Measurements from ENCODE around the gene LAT.

The LAT gene

DNA sequence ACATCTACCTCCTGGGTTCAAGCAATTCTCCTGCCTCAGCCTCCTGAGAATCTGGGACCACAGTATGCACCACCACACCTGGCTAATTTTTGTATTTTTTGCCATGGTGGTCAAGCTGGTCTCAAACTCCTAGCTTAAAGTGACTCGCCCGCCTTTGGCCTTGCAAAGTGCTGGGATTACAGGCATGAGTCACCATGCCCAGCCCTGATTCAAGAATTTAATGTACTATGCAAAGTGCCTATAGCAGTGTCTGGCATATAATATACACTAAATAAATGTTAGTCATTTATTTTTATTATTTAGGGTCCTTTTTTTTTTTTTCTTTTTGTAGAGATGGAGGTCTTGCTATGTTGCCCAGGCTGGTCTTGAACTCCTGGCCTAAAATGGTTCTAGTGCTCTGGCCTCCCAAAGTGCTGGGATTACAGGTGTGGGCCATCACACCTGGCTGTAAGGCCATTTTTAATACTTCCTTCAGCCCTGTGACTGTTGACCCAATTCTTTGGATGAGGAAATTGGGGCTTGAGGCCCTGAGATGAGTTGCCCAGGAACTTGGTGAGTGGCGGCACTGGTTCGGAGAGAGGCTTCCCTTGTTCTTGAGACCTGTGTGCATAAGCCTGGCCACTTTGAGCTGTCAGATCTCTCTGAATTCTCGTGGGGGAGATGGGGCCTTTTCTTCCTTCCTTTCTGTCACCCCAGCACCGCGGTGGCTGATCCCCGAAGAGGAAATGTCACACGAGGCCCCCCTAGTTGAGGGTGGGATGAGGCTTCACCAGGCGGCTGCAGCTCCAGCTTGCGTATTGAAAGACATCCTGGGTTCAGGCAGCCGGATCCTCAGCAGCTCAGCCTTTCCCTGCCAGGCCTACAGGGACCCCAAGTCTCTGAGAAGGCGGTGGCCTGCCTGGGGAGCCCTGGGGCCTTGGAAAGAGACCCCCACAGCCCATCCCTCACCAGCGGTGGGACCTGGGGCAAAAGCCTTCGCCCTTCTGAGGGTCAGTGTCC is 38.7 kb downstream of the LAT start:
- no peaks in the 10 kb centered on the region for H3K36me3 ChIP-seq (ENCODE audit: low read depth)
- H3K27ac ChIP-seq (ENCODE audit: poor library complexity, severe bottlenecking) = no peak overlapping the region
- 0 out of 3 replicates have a peak, but pooled peaks have one; percentile 58 for ATAC-seq (ENCODE audit: low read depth)
- no peaks in the 10 kb centered on the region for H3K27me3 ChIP-seq (ENCODE audit: insufficient read depth, poor library complexity, severe bottlenecking)
- no peaks in the 10 kb centered on the region for H3K9me3 ChIP-seq (ENCODE audit: severe bottlenecking)
- no peak overlapping the region for H3K4me3 ChIP-seq (ENCODE audit: severe bottlenecking)
- no peak for DNase-seq (ENCODE audit: low spot score)
- no peak for TF ChIP-seq CTCF (IDR thresholded peaks at IDR 0.05; ENCODE audit: poor library complexity, severe bottlenecking)
- H3K4me1 ChIP-seq (ENCODE audit: insufficient read depth, poor library complexity, severe bottlenecking) = no peaks in the 10 kb centered on the region

DNA sequence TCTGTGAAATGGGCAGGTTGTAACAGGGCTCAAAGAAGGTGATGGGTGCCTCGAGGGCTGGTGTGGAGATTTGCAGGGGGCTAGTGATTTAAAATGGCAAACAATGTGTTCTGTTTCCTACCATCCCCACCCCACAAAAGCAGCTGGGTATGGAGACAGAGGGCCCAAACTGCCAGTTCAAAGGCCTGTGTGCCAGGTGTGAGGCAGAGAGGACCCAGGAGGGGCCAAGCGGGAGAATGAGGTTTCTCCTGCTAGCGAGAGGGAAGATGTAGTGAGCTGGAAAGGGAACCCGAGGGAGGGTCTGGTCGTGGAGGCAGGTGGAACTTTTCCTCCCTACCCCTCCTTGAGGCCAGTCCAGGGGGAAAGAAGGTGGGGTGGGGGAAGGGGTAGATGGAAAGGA is 39.4 kb downstream of the LAT start:
- no peaks in the 10 kb centered on the region for H3K9me3 ChIP-seq (ENCODE audit: severe bottlenecking)
- no peak for TF ChIP-seq CTCF (IDR thresholded peaks at IDR 0.05; ENCODE audit: poor library complexity, severe bottlenecking)
- no peaks in the 10 kb centered on the region for H3K27me3 ChIP-seq (ENCODE audit: insufficient read depth, poor library complexity, severe bottlenecking)
- ATAC-seq (ENCODE audit: low read depth) = no peak
- H3K4me1 ChIP-seq (ENCODE audit: insufficient read depth, poor library complexity, severe bottlenecking) = peaks cover 4% of the 10 kb centered on the region
- H3K36me3 ChIP-seq (ENCODE audit: low read depth) = no peaks in the 10 kb centered on the region
- no peak overlapping the region for H3K4me3 ChIP-seq (ENCODE audit: severe bottlenecking)
- DNase-seq (ENCODE audit: low spot score) = no peak
- no peak overlapping the region for H3K27ac ChIP-seq (ENCODE audit: poor library complexity, severe bottlenecking)

DNA sequence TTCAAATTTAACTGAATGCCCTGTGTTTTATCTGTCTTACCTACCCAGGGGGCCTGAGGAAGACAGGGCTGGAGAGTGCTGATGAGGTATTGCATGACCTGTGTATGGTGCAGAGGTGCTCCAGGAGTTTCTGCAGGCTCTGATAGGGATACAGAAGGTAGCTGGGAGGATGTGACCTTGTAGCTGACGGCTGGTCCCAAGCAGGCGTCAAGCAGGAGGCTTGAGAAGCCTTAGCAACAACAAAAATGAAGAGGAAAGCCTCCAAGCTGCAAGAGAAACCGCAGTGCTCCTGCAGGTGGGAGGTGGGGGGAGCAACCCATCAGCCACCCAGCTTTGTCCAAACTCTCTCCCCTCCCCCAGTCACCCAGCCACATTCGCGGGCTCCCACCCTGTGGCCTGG is 40.4 kb downstream of the LAT start:
- Histone ChIP-seq H3K36me3 (ENCODE audit: low read depth) (no peaks in the 10 kb centered on the region), H3K27me3 (ENCODE audit: insufficient read depth, poor library complexity, severe bottlenecking) (no peaks in the 10 kb centered on the region), H3K9me3 (ENCODE audit: severe bottlenecking) (no peaks in the 10 kb centered on the region), H3K4me1 (ENCODE audit: insufficient read depth, poor library complexity, severe bottlenecking) (peaks cover 4% of the 10 kb centered on the region), H3K4me3 (ENCODE audit: severe bottlenecking) (no peak overlapping the region), H3K27ac (ENCODE audit: poor library complexity, severe bottlenecking) (no peak overlapping the region)
- ATAC-seq (ENCODE audit: low read depth) (no peak), DNase-seq (ENCODE audit: low spot score) (no peak)
- TF ChIP-seq CTCF (IDR thresholded peaks at IDR 0.05; ENCODE audit: poor library complexity, severe bottlenecking) = no peak

- peaks cover 4% of the 10 kb centered on the region for H3K4me1 ChIP-seq (ENCODE audit: insufficient read depth, poor library complexity, severe bottlenecking)
- H3K9me3 ChIP-seq (ENCODE audit: severe bottlenecking) = no peaks in the 10 kb centered on the region
Measured at GRCh38 chr16:29025735-29026134, 40.9 kb downstream of the LAT start.

More at GRCh38 chr16:29025735-29026134, 40.9 kb downstream of the LAT start:
- H3K36me3 ChIP-seq (ENCODE audit: low read depth) = no peaks in the 10 kb centered on the region
- TF ChIP-seq CTCF (IDR thresholded peaks at IDR 0.05; ENCODE audit: poor library complexity, severe bottlenecking) = no peak
- no peak overlapping the region for H3K4me3 ChIP-seq (ENCODE audit: severe bottlenecking)
- DNase-seq (ENCODE audit: low spot score) (no peak), ATAC-seq (ENCODE audit: low read depth) (no peak)
- H3K27me3 ChIP-seq (ENCODE audit: insufficient read depth, poor library complexity, severe bottlenecking) = no peaks in the 10 kb centered on the region
- no peak overlapping the region for H3K27ac ChIP-seq (ENCODE audit: poor library complexity, severe bottlenecking)
